Activated T-helper 1 cell treated with Interleukin-2 at 50 U/mL for 16 hours (primary cell): ENCODE results near the gene TRPV6.

ENCODE experiments used
- DNase-seq: peaks from one replicate; pipeline ENCODE4 v3.0.0-alpha.2; 2020; ENCODE audit warnings: low read depth

Gene TRPV6

DNA sequence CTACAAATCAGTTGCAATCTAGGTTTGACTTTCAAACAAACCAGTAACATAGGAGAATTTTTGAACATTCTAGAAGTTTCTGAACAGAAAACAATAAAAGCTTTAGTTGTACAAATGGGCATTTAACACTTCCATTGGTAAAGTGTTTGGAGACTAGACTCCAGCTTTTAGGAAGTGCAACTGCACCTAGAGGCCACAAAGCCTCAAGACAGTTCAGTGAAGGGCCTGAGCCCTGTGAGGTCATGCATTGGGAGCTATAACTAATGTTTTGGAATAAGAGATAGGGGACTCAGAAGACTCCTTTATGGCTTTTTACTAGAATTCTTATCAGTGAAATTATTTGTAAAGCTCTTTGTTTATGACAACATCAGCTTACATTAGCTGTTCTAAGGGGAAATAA is 33.6 kb downstream of the TRPV6 start:
- no peak for DNase-seq

DNA sequence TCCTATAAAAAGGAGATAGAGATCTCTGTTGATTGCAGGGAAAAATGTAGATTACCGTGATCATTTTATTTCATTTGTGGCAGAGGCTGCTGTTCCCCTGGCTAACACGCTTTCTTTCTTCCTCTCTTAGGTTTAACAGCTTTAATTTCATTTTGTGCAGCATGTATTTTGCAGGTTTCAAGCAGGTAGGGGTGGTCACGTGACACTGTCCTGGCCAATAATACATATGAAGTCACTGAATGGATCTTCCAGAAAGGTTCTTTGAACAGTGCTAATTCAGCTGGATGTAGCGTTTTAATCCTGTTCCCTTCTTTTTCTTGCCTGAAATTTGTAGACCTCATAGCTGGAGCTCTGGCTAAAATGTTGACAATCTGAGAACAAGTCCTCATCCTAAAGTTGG is 34.3 kb downstream of the TRPV6 start:
- DNase-seq: no peak

DNA sequence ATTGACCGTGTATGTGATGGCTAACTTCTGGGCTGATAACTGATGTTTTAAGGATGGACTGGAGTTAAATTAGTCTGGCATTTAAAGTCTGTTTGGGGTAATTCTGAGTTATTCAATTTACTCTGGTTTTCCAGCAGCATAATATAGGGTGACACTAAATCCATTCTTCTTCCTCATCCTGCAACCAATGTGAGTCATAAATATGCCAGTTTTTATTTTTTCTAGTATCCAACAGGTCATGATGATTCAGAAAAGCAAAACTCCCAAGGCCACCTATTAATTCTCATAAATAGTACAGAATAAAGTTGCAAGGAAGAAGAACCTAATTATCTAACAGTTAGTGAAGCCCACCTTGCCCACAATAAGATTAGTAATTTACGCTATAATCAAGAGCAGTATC is 38.2 kb downstream of the TRPV6 start:
- no peak for DNase-seq

GRCh38 chr7:142842251-142842766 is 43.2 kb downstream of the TRPV6 start:
- DNase-seq: no peak

DNA sequence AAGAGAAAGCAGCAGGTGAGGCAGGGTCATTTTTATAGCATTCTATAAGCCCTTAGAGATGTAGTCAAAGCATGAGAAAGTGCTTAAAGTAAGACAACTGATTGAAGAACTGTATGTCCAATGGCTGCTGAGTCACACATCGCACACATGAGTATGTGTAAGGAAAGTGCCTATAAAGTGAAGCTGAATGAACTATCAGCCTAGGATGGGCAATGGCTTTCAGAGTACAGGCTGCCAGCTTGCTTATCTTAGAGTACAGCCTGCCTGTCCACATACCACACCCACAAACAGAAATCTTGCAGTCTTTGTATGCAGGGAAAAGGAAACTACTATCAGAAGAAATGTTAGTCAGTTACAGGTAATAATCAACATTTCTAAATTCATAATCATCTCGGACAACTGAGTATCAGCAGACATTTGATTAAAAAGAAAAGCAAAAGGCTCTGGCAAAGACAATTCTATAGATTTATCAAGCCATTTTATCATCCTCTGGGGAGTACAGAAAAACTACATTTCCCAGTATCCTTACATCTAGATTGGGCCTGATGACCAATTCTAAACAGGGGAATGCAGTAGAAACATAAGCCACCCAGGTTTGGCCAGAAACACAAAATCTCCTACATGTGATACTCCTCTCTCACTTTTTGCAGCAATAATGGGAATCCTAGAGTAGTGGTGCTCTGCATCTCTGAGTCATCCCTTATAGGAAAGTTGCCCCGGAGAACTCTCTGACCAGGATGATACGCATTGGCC is 46.9 kb downstream of the TRPV6 start:
- DNase-seq: no peak

DNA sequence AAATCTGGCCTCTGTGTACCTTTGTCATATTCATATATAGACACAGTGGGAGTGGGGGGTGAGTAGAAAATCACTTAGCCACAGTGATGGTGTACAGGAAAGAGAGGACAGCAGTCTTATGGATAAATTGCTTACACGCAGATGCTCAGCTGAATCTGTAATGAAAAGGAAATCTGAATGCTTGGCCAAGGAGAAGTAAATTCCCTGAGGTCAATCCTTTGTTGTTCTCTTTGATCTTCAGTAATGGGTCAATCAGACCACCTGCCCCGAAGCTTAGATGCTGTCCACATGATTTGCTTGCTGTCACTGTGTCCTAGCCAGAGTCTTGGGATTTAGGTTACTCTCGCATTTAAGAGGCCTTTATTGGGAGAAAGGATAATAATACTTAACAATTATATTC is 49.1 kb downstream of the TRPV6 start:
- no peak for DNase-seq

DNA sequence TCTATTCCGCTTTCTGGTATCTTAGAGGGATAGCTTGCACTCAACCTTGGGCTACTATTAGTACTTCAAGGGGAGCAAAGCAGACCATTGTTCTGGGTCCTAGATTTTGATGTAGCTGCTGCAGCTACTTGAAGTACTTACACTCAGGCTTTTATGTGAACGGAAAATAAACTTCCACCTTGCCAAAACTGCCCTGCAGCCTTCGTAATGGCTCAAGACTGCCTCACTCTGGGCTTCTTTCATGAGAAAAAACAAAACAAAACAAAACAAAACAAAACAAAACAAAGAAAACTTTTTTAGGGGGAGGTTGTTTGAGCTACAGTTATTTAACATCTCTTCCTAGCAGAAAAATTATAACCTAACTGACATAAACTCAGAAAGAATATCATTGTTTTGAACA is 50.1 kb downstream of the TRPV6 start:
- no peak for DNase-seq

- DNase-seq: no peak
Observed at GRCh38 chr7:142833174-142834048, 52.1 kb downstream of the TRPV6 start.

DNA sequence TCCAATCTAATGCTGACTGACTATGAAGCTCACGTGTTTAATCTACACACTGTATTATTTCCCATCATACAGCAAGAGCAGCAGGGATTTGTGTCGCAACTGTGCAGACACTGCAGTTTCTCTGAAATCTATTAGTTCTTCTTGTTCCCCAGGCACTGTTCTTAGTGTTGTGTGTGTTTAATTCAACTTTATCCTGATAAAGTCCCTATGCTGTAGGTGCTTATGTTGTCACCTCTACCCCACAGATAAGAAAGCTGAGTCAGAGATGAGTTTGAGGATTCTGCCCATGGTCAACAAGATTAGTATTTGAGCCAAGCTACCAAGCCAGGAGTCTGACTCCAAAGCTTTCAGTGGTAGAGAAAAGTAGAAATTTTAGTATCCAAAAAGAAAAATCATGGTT is 53.1 kb downstream of the TRPV6 start:
- DNase-seq: no peak

- no peak for DNase-seq
Observed at GRCh38 chr7:142827951-142828500, 57.5 kb downstream of the TRPV6 start.

- no peak for DNase-seq
Observed at GRCh38 chr7:142822714-142823113, 62.8 kb downstream of the TRPV6 start.
